ENCODE data around the gene PPP2CA. TPM values are rescaled to one million over a fixed set of nuclear protein-coding genes. Genes with fewer than 3 reads are reported as not detected.

Gene PPP2CA
- total and polyA plus RNA-seq, 9 donors = 28.0 to 142 (median 81.7) TPM

- no peaks in the 10 kb centered on the region for H3K27me3 ChIP-seq
- H3K4me1 ChIP-seq (ENCODE audit: insufficient read depth) = peaks cover 12% of the 10 kb centered on the region
- 69 to 81% (median 75%) methylated on average over 1 of the region's 1 CpG for WGBS, 3 donors
Observed at GRCh38 chr5:134207696-134208095, 18.2 kb downstream of the PPP2CA start.

GRCh38 chr5:134206627-134207160 is 19.2 kb downstream of the PPP2CA start:
- peaks cover 12% of the 10 kb centered on the region for H3K4me1 ChIP-seq (ENCODE audit: insufficient read depth)
- 81 to 83% (median 83%) methylated on average over 7 of the region's 7 CpGs for WGBS, 3 donors
- no peak for TF ChIP-seq POLR2A (IDR thresholded peaks at IDR 0.05)
- no peak for TF ChIP-seq CTCF (IDR thresholded peaks at IDR 0.05)

More at GRCh38 chr5:134207696-134208095, 18.2 kb downstream of the PPP2CA start:
- no peak overlapping the region for H3K4me3 ChIP-seq
- no peaks in the 10 kb centered on the region for H3K36me3 ChIP-seq
- no peak for DNase-seq
- H3K27ac ChIP-seq = no peak overlapping the region
- H3K9me3 ChIP-seq = no peaks in the 10 kb centered on the region
- intact Hi-C loops (cut with DNase I) = no loop called here
- TF ChIP-seq POLR2A (IDR thresholded peaks at IDR 0.05) (no peak), EP300 (IDR thresholded peaks at IDR 0.05) (no peak), CTCF (IDR thresholded peaks at IDR 0.05) (no peak)

GRCh38 chr5:134204575-134204974 is 21.3 kb downstream of the PPP2CA start:
- Histone ChIP-seq H3K9me3 (no peaks in the 10 kb centered on the region), H3K4me1 (ENCODE audit: insufficient read depth) (peaks cover 6% of the 10 kb centered on the region), H3K27ac (no peak overlapping the region), H3K4me3 (no peak overlapping the region), H3K36me3 (no peaks in the 10 kb centered on the region), H3K27me3 (no peaks in the 10 kb centered on the region)
- TF ChIP-seq EP300 (IDR thresholded peaks at IDR 0.05) (no peak), POLR2A (IDR thresholded peaks at IDR 0.05) (no peak), CTCF (IDR thresholded peaks at IDR 0.05) (no peak)
- intact Hi-C loops (cut with DNase I) = no loop called here
- 93 to 94% (median 93%) methylated on average over 4 of the region's 4 CpGs for WGBS, 3 donors
- no peak for DNase-seq

More at GRCh38 chr5:134206627-134207160, 19.2 kb downstream of the PPP2CA start:
- H3K36me3 ChIP-seq = no peaks in the 10 kb centered on the region
- no peak overlapping the region for H3K4me3 ChIP-seq
- no peak for DNase-seq
- H3K9me3 ChIP-seq = no peaks in the 10 kb centered on the region
- intact Hi-C loops (cut with DNase I) = no loop called here
- H3K27ac ChIP-seq = no peak overlapping the region
- H3K27me3 ChIP-seq = no peaks in the 10 kb centered on the region

- H3K36me3 ChIP-seq = no peaks in the 10 kb centered on the region
- no peak overlapping the region for H3K4me3 ChIP-seq
- no peak overlapping the region for H3K27ac ChIP-seq
- WGBS, 3 donors = 88 to 98% (median 95%) methylated on average over 3 of the region's 3 CpGs
- H3K27me3 ChIP-seq = no peaks in the 10 kb centered on the region
- peaks cover 3% of the 10 kb centered on the region for H3K4me1 ChIP-seq (ENCODE audit: insufficient read depth)
- no peak for TF ChIP-seq EP300 (IDR thresholded peaks at IDR 0.05)
- TF ChIP-seq CTCF (IDR thresholded peaks at IDR 0.05) = no peak
- no peak for TF ChIP-seq POLR2A (IDR thresholded peaks at IDR 0.05)
- no peak for DNase-seq
- intact Hi-C loops (cut with DNase I) = no loop called here
- H3K9me3 ChIP-seq = no peaks in the 10 kb centered on the region
Observed at GRCh38 chr5:134203630-134204029, 22.2 kb downstream of the PPP2CA start.
